Measurements from ENCODE around the gene MON2. TPM values are rescaled to one million over a fixed set of nuclear protein-coding genes. Genes with fewer than 3 reads are reported as not detected.

The MON2 gene
- total RNA-seq, 1 experiment from 2014 or later, result 17.4 TPM

GRCh38 chr12:62597253-62597652 is 130.6 kb downstream of the MON2 start:
- Histone ChIP-seq H3K4me1 (replicated peaks) (peaks cover 12% of the 10 kb centered on the region), H3K27me3 (replicated peaks) (no peaks in the 10 kb centered on the region), H3K27ac (no peak overlapping the region), H3K36me3 (0 out of 2 replicates have a peak, but pooled peaks cover 5% of the 10 kb centered on the region), H3K9me3 (replicated peaks) (no peaks in the 10 kb centered on the region), H3K4me3 (no peak overlapping the region)
- DNase-seq (ENCODE audit: low read depth in 1 of 2, low spot score in 2 of 2), result no peak

- DNase-seq (ENCODE audit: low read depth in 1 of 2, low spot score in 2 of 2), result no peak
- Histone ChIP-seq H3K4me1 (replicated peaks) (peaks cover 12% of the 10 kb centered on the region), H3K36me3 (peaks cover 14% of the 10 kb centered on the region), H3K9me3 (replicated peaks) (no peaks in the 10 kb centered on the region), H3K27ac (no peak overlapping the region), H3K27me3 (replicated peaks) (no peaks in the 10 kb centered on the region), H3K4me3 (no peak overlapping the region)
Measured at GRCh38 chr12:62598846-62599245, 132.2 kb downstream of the MON2 start.

GRCh38 chr12:62599854-62600437 is 133.3 kb downstream of the MON2 start:
- Histone ChIP-seq H3K4me1 (replicated peaks) (peaks cover 12% of the 10 kb centered on the region), H3K27me3 (replicated peaks) (no peaks in the 10 kb centered on the region), H3K36me3 (peaks cover 23% of the 10 kb centered on the region), H3K27ac (no peak overlapping the region), H3K9me3 (replicated peaks) (no peaks in the 10 kb centered on the region), H3K4me3 (no peak overlapping the region)
- no peak for DNase-seq (ENCODE audit: low read depth in 1 of 2, low spot score in 2 of 2)

GRCh38 chr12:62601765-62602164 is 135.1 kb downstream of the MON2 start:
- peak overlapping the region; percentile 100 for H3K27ac ChIP-seq
- peaks cover 38% of the 10 kb centered on the region for H3K36me3 ChIP-seq
- no peaks in the 10 kb centered on the region for H3K27me3 ChIP-seq (replicated peaks)
- H3K9me3 ChIP-seq (replicated peaks), result no peaks in the 10 kb centered on the region
- DNase-seq (ENCODE audit: low read depth in 1 of 2, low spot score in 2 of 2), result no peak
- H3K4me3 ChIP-seq, result peak overlapping the region; percentile 85
- H3K4me1 ChIP-seq (replicated peaks), result peaks cover 18% of the 10 kb centered on the region

GRCh38 chr12:62602255-62603060 is 135.8 kb downstream of the MON2 start:
- no peaks in the 10 kb centered on the region for H3K9me3 ChIP-seq (replicated peaks)
- H3K4me1 ChIP-seq (replicated peaks), result peaks cover 18% of the 10 kb centered on the region
- peak overlapping the region; percentile 100 for H3K27ac ChIP-seq
- DNase-seq (ENCODE audit: low read depth in 1 of 2, low spot score in 2 of 2), result peak; percentile 94 to 98
- H3K27me3 ChIP-seq (replicated peaks), result no peaks in the 10 kb centered on the region
- peaks cover 41% of the 10 kb centered on the region for H3K36me3 ChIP-seq
- peak overlapping the region; percentile 85 for H3K4me3 ChIP-seq

GRCh38 chr12:62603061-62603810 is 136.6 kb downstream of the MON2 start:
- Histone ChIP-seq H3K27ac (peak overlapping the region; percentile 100), H3K4me3 (peak overlapping the region; percentile 85), H3K36me3 (peaks cover 47% of the 10 kb centered on the region), H3K4me1 (replicated peaks) (peaks cover 18% of the 10 kb centered on the region), H3K9me3 (replicated peaks) (no peaks in the 10 kb centered on the region), H3K27me3 (replicated peaks) (no peaks in the 10 kb centered on the region)
- peak; percentile 87 to 88 for DNase-seq (ENCODE audit: low read depth in 1 of 2, low spot score in 2 of 2)

GRCh38 chr12:62603811-62604098 is 137.1 kb downstream of the MON2 start:
- Histone ChIP-seq H3K36me3 (peaks cover 49% of the 10 kb centered on the region), H3K27ac (peak overlapping the region; percentile 100), H3K4me3 (peak overlapping the region; percentile 85), H3K9me3 (replicated peaks) (no peaks in the 10 kb centered on the region), H3K4me1 (replicated peaks) (peaks cover 20% of the 10 kb centered on the region), H3K27me3 (replicated peaks) (no peaks in the 10 kb centered on the region)
- DNase-seq (ENCODE audit: low read depth in 1 of 2, low spot score in 2 of 2), result no peak

GRCh38 chr12:62604373-62604772 is 137.7 kb downstream of the MON2 start:
- Histone ChIP-seq H3K9me3 (replicated peaks) (no peaks in the 10 kb centered on the region), H3K27ac (peak overlapping the region; percentile 100), H3K36me3 (peaks cover 51% of the 10 kb centered on the region), H3K4me3 (peak overlapping the region; percentile 85), H3K27me3 (replicated peaks) (no peaks in the 10 kb centered on the region), H3K4me1 (replicated peaks) (peaks cover 26% of the 10 kb centered on the region)
- no peak for DNase-seq (ENCODE audit: low read depth in 1 of 2, low spot score in 2 of 2)

- H3K4me3 ChIP-seq, result peak overlapping the region; percentile 85
- peaks cover 31% of the 10 kb centered on the region for H3K4me1 ChIP-seq (replicated peaks)
- no peaks in the 10 kb centered on the region for H3K9me3 ChIP-seq (replicated peaks)
- peak overlapping the region; percentile 100 for H3K27ac ChIP-seq
- H3K36me3 ChIP-seq, result peaks cover 54% of the 10 kb centered on the region
- no peaks in the 10 kb centered on the region for H3K27me3 ChIP-seq (replicated peaks)
- peak in 1 of 2 experiments; percentile 29 for DNase-seq (ENCODE audit: low read depth in 1 of 2, low spot score in 2 of 2)
Measured at GRCh38 chr12:62604871-62605270, 138.2 kb downstream of the MON2 start.

GRCh38 chr12:62605981-62606380 is 139.4 kb downstream of the MON2 start:
- H3K27ac ChIP-seq, result no peak overlapping the region
- H3K36me3 ChIP-seq, result peaks cover 57% of the 10 kb centered on the region
- H3K4me1 ChIP-seq (replicated peaks), result peaks cover 33% of the 10 kb centered on the region
- no peak for DNase-seq (ENCODE audit: low read depth in 1 of 2, low spot score in 2 of 2)
- H3K4me3 ChIP-seq, result no peak overlapping the region
- no peaks in the 10 kb centered on the region for H3K9me3 ChIP-seq (replicated peaks)
- H3K27me3 ChIP-seq (replicated peaks), result no peaks in the 10 kb centered on the region

GRCh38 chr12:62606654-62607053 is 140.0 kb downstream of the MON2 start:
- H3K4me3 ChIP-seq, result no peak overlapping the region
- no peak for DNase-seq (ENCODE audit: low read depth in 1 of 2, low spot score in 2 of 2)
- H3K27ac ChIP-seq, result no peak overlapping the region
- no peaks in the 10 kb centered on the region for H3K9me3 ChIP-seq (replicated peaks)
- peaks cover 57% of the 10 kb centered on the region for H3K36me3 ChIP-seq
- H3K27me3 ChIP-seq (replicated peaks), result no peaks in the 10 kb centered on the region
- H3K4me1 ChIP-seq (replicated peaks), result peaks cover 27% of the 10 kb centered on the region

- no peak for DNase-seq (ENCODE audit: low read depth in 1 of 2, low spot score in 2 of 2)
- Histone ChIP-seq H3K27me3 (replicated peaks) (no peaks in the 10 kb centered on the region), H3K36me3 (peaks cover 31% of the 10 kb centered on the region), H3K4me1 (replicated peaks) (peaks cover 15% of the 10 kb centered on the region), H3K9me3 (replicated peaks) (no peaks in the 10 kb centered on the region), H3K4me3 (no peak overlapping the region), H3K27ac (no peak overlapping the region)
Measured at GRCh38 chr12:62613081-62613480, 146.5 kb downstream of the MON2 start.

- DNase-seq (ENCODE audit: low read depth in 1 of 2, low spot score in 2 of 2), result no peak
- H3K4me1 ChIP-seq (replicated peaks), result no peaks in the 10 kb centered on the region; the same call in 1 of the 2 replicates
- no peak overlapping the region for H3K4me3 ChIP-seq
- no peaks in the 10 kb centered on the region for H3K9me3 ChIP-seq (replicated peaks)
- H3K36me3 ChIP-seq, result peaks cover 18% of the 10 kb centered on the region
- no peak overlapping the region for H3K27ac ChIP-seq
- no peaks in the 10 kb centered on the region for H3K27me3 ChIP-seq (replicated peaks)
Measured at GRCh38 chr12:62618319-62618718, 151.7 kb downstream of the MON2 start.

- H3K27ac ChIP-seq, result no peak overlapping the region
- no peak overlapping the region for H3K4me3 ChIP-seq
- DNase-seq (ENCODE audit: low read depth in 1 of 2, low spot score in 2 of 2), result no peak
- H3K36me3 ChIP-seq, result peaks cover 15% of the 10 kb centered on the region
- H3K27me3 ChIP-seq (replicated peaks), result no peaks in the 10 kb centered on the region
- H3K9me3 ChIP-seq (replicated peaks), result no peaks in the 10 kb centered on the region
- peaks cover 6% of the 10 kb centered on the region for H3K4me1 ChIP-seq (replicated peaks)
Measured at GRCh38 chr12:62618930-62619329, 152.3 kb downstream of the MON2 start.

Data from SJSA1 (cell line).